HEK293 (cell line): ENCODE data around the gene MYH8.

Experiments
- HOXD13 ChIP-seq: sonication (generic); formaldehyde crosslinking; IDR thresholded peaks from 2 replicates; pipeline ENCODE4 v1.8.0; 2022; ENCODE audit warnings: missing genetic modification reagents, borderline replicate concordance
- ZNF140 ChIP-seq: fragments of 450-650 bp; formaldehyde crosslinking; IDR thresholded peaks from 2 replicates; pipeline ENCODE4 v1.5.1; 2016; ENCODE audit warnings: missing biosample characterization, missing genetic modification characterization
- ZNF654 ChIP-seq: fragments of 450-650 bp; formaldehyde crosslinking; IDR thresholded peaks from 2 replicates; pipeline ENCODE4 v1.5.1; 2016; ENCODE audit warnings: low read depth, missing biosample characterization, missing genetic modification characterization
- TF ChIP-seq, protein P1 (sequence below): fragments of 450-650 bp; formaldehyde crosslinking; IDR thresholded peaks from 2 replicates; pipeline ENCODE4 v1.5.1; 2016; ENCODE audit warnings: missing biosample characterization, missing genetic modification characterization, borderline replicate concordance

GRCh38 chr17:10394201-10394887, 27.4 kb downstream of the MYH8 start:
- TF ChIP-seq, protein P1, sequence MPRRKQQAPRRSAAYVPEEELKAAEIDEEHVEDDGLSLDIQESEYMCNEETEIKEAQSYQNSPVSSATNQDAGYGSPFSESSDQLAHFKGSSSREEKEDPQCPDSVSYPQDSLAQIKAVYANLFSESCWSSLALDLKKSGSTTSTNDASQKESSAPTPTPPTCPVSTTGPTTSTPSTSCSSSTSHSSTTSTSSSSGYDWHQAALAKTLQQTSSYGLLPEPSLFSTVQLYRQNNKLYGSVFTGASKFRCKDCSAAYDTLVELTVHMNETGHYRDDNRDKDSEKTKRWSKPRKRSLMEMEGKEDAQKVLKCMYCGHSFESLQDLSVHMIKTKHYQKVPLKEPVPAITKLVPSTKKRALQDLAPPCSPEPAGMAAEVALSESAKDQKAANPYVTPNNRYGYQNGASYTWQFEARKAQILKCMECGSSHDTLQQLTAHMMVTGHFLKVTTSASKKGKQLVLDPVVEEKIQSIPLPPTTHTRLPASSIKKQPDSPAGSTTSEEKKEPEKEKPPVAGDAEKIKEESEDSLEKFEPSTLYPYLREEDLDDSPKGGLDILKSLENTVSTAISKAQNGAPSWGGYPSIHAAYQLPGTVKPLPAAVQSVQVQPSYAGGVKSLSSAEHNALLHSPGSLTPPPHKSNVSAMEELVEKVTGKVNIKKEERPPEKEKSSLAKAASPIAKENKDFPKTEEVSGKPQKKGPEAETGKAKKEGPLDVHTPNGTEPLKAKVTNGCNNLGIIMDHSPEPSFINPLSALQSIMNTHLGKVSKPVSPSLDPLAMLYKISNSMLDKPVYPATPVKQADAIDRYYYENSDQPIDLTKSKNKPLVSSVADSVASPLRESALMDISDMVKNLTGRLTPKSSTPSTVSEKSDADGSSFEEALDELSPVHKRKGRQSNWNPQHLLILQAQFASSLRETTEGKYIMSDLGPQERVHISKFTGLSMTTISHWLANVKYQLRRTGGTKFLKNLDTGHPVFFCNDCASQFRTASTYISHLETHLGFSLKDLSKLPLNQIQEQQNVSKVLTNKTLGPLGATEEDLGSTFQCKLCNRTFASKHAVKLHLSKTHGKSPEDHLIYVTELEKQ (tag by site-specific recombination): no peak
- no peak for TF ChIP-seq ZNF654 (tag by site-specific recombination)
- no peak for TF ChIP-seq ZNF140 (tag by site-specific recombination)
- TF ChIP-seq HOXD13 (CRISPR knock-in tag): no peak
